K562 (cell line): ENCODE results near the gene TUBB1.

Experiments used
- BHLHE40 ChIP-seq: IDR thresholded peaks from 2 replicates; pipeline ENCODE4 v1.6.1; 2011; ENCODE audit warnings: low read length, improper control_type of control experiment
- CREB1 ChIP-seq, 2 experiments: sonication (generic) in 1 of 2; formaldehyde crosslinking in 1 of 2; IDR thresholded peaks; 2 replicates each; pipeline versions ENCODE4 v1.6.1 to v1.8.0; 2012 to 2022; ENCODE audit warnings: inconsistent platforms in 1 of 2, mild to moderate bottlenecking in 1 of 2, missing genetic modification reagents in 1 of 2, moderate library complexity in 1 of 2
- CTCF ChIP-seq, 3 experiments: IDR thresholded peaks in 2 of 3; conservative IDR thresholded peaks in 1 of 3; 2 replicates each; pipeline ENCODE4 v1.5.1; 2011 to 2012; ENCODE audit warnings: low read length in 3 of 3, mild to moderate bottlenecking in 3 of 3, control low read depth in 2 of 3, improper control_type of control experiment in 1 of 3, inconsistent platforms in 1 of 3, low read depth in 1 of 3, mixed read lengths in 1 of 3, moderate library complexity in 1 of 3; ENCODE audit not compliant: insufficient read depth in 2 of 3
- MYC ChIP-seq, 2 experiments: fragments of 250-450 bp in 1 of 2; sonication (Bioruptor Pico) in 1 of 2; IDR thresholded peaks; 2 replicates each; pipeline versions ENCODE4 v1.5.1 to v1.6.1; 2012 to 2021; ENCODE audit warnings: low read depth in 2 of 2, borderline replicate concordance in 1 of 2, improper control_type of control experiment in 1 of 2, low read length in 1 of 2, mild to moderate bottlenecking in 1 of 2, moderate library complexity in 1 of 2
- SMAD1 ChIP-seq: fragments of 150-350 bp; IDR thresholded peaks from 2 replicates; pipeline ENCODE4 v1.6.1; 2014; ENCODE audit warnings: low read length, low read depth; ENCODE audit not compliant: partially characterized antibody

GRCh38 chr20:58991715-58992114 lies 27.5 kb upstream of the TUBB1 start:
- no peak for TF ChIP-seq CTCF (IDR thresholded peaks at IDR 0.05 in 2 of 3, conservative IDR thresholded peaks at IDR 0.05 in 1 of 3; ENCODE audit: insufficient read depth in 2 of 3, low read depth in 1 of 3, low read length in 3 of 3)
- TF ChIP-seq SMAD1, result no peak
- TF ChIP-seq MYC (IDR thresholded peaks at IDR 0.05; ENCODE audit: low read depth, low read length), result no peak
- no peak for TF ChIP-seq MYC (CRISPR knock-in tag; IDR thresholded peaks at IDR 0.05; ENCODE audit: borderline replicate concordance, low read depth)
- TF ChIP-seq CREB1 (IDR thresholded peaks at IDR 0.05), result no peak
- TF ChIP-seq CREB1 (CRISPR knock-in tag; IDR thresholded peaks at IDR 0.05), result no peak
- TF ChIP-seq BHLHE40, result no peak
